IMR-90 (cell line): ENCODE measurements around the gene USP36. TPM values are rescaled to one million over a fixed set of nuclear protein-coding genes. Genes with fewer than 3 reads are reported as not detected.
"Not testable (repeated sequence)": the region's sequence is repeated elsewhere in the genome, so short reads cannot be mapped to it uniquely, and the experiment has no call there.

Experiments
- ATAC-seq: fragments of 200-7000 bp; cut with Tn5 transposase; 2 replicates; pipeline ENCODE4 v1.9.1; 2020; ENCODE audit warnings: low read depth, mild to moderate bottlenecking, moderate library complexity
- BruUV-seq: library from RNA; stranded (reverse); fragments of 400-500 nt; replicated peaks from 2 replicates; lab custom pipeline; 2021; lab: Mats Ljungman, UMichigan
- CTCF ChIA-PET: fragments of 300-600 bp; formaldehyde crosslinking; extraction: SDS; loops from one replicate; lab custom pipeline; 2021; ENCODE audit warnings: antibody characterized with exemption; lab: Yijun Ruan, JAX
- POLR2A ChIA-PET: fragments of 300-600 bp; sonication (Branson Sonifier 250); formaldehyde crosslinking; loops from one replicate; lab custom pipeline; 2022; ENCODE audit warnings: antibody characterized with exemption; ENCODE audit not compliant: unreplicated experiment; lab: Charles Lee
- DNase-seq: peaks from one replicate; pipeline ENCODE4 v3.0.0; 2013
- H2AFZ ChIP-seq: replicated peaks from 2 replicates; pipeline ENCODE3; 2013; ENCODE audit warnings: low read length, mild to moderate bottlenecking; ENCODE audit not compliant: poor library complexity
- H2AK5ac ChIP-seq: 2 replicates; pipeline ENCODE4 v1.6.1; 2013; ENCODE audit warnings: low read depth, low read length, inconsistent platforms
- H2AK9ac ChIP-seq: replicated peaks from 2 replicates; pipeline ENCODE3; 2013; ENCODE audit warnings: mild to moderate bottlenecking, low read depth, low read length, moderate library complexity; ENCODE audit not compliant: poor library complexity
- H2BK120ac ChIP-seq: 2 replicates; pipeline ENCODE4 v1.6.1; 2013; ENCODE audit warnings: low read depth, low read length, inconsistent platforms
- H2BK15ac ChIP-seq: 3 replicates; pipeline ENCODE4 v1.6.1; 2013; ENCODE audit warnings: low read depth, low read length, inconsistent platforms
- H2BK20ac ChIP-seq: 2 replicates; pipeline ENCODE4 v1.6.1; 2013; ENCODE audit warnings: low read depth, mild to moderate bottlenecking, inconsistent platforms, low read length, moderate library complexity
- H2BK5ac ChIP-seq: 2 replicates; pipeline ENCODE4 v1.6.1; 2013; ENCODE audit warnings: mild to moderate bottlenecking, low read depth, low read length, inconsistent platforms; ENCODE audit not compliant: poor library complexity, severe bottlenecking
- H3K14ac ChIP-seq: replicated peaks from 2 replicates; pipeline ENCODE4 v1.6.1; 2013; ENCODE audit warnings: low read depth, low read length, inconsistent platforms
- H3K18ac ChIP-seq: 2 replicates; pipeline ENCODE4 v1.6.1; 2013; ENCODE audit warnings: low read depth, low read length, control low read depth
- H3K23ac ChIP-seq: 2 replicates; pipeline ENCODE4 v1.6.1; 2013; ENCODE audit warnings: low read depth, low read length, inconsistent platforms
- H3K27ac ChIP-seq: 2 replicates; pipeline ENCODE4 v1.5.1; 2013; ENCODE audit warnings: mild to moderate bottlenecking, control low read depth, low read length; ENCODE audit not compliant: insufficient read depth
- H3K27me3 ChIP-seq: 2 replicates; pipeline ENCODE4 v1.6.1; 2013; ENCODE audit warnings: low read length; ENCODE audit not compliant: control insufficient read depth, insufficient read depth
- H3K36me3 ChIP-seq: 2 replicates; pipeline ENCODE4 v1.6.1; 2013; ENCODE audit warnings: low read length, mixed read lengths; ENCODE audit not compliant: control insufficient read depth, insufficient read depth
- H3K4ac ChIP-seq: 2 replicates; pipeline ENCODE4 v1.6.1; 2013; ENCODE audit warnings: low read depth, low read length, inconsistent platforms
- H3K4me1 ChIP-seq: 2 replicates; pipeline ENCODE4 v1.6.1; 2013; ENCODE audit warnings: low read length, mixed read lengths; ENCODE audit not compliant: control insufficient read depth, insufficient read depth
- H3K4me2 ChIP-seq: 2 replicates; pipeline ENCODE4 v1.6.1; 2013; ENCODE audit warnings: low read depth, mild to moderate bottlenecking, control low read depth, low read length, moderate library complexity
- H3K4me3 ChIP-seq: 2 replicates; pipeline ENCODE4 v1.5.1; 2013; ENCODE audit warnings: low read depth, mild to moderate bottlenecking, control low read depth, low read length, moderate library complexity; ENCODE audit not compliant: insufficient read depth
- H3K56ac ChIP-seq: 2 replicates; pipeline ENCODE4 v1.6.1; 2013; ENCODE audit warnings: low read length, inconsistent platforms; ENCODE audit not compliant: insufficient read depth; ENCODE audit errors: extremely low read depth
- H3K79me1 ChIP-seq, 2 experiments: 2 replicates each; pipeline ENCODE4 v1.6.1; 2013; ENCODE audit warnings: low read length in 2 of 2, inconsistent platforms in 1 of 2, low read depth in 1 of 2
- H3K9ac ChIP-seq: 2 replicates; pipeline ENCODE4 v1.6.1; 2013; ENCODE audit warnings: low read depth, low read length, control low read depth
- H3K9me1 ChIP-seq: 2 replicates; pipeline ENCODE4 v1.6.1; 2013; ENCODE audit warnings: low read length, inconsistent platforms; ENCODE audit not compliant: insufficient read depth
- H3K9me3 ChIP-seq: 2 replicates; pipeline ENCODE4 v1.6.1; 2013; ENCODE audit warnings: low read length; ENCODE audit not compliant: control insufficient read depth, insufficient read depth
- H4K20me1 ChIP-seq: 2 replicates; pipeline ENCODE4 v1.6.1; 2013; ENCODE audit warnings: low read length, inconsistent platforms; ENCODE audit not compliant: insufficient read depth
- H4K5ac ChIP-seq: 2 replicates; pipeline ENCODE4 v1.6.1; 2013; ENCODE audit warnings: mild to moderate bottlenecking, low read depth, low read length, control low read depth
- H4K8ac ChIP-seq, 2 experiments: 2 replicates each; pipeline ENCODE4 v1.6.1; 2013; ENCODE audit warnings: low read depth in 2 of 2, low read length in 2 of 2, control low read depth in 1 of 2, inconsistent platforms in 1 of 2
- H4K91ac ChIP-seq: 2 replicates; pipeline ENCODE4 v1.6.1; 2013; ENCODE audit warnings: low read depth, low read length, inconsistent platforms; ENCODE audit not compliant: insufficient read depth
- MAZ ChIP-seq: IDR thresholded peaks from 2 replicates; pipeline ENCODE4 v1.6.1; 2012; ENCODE audit warnings: low read depth, mild to moderate bottlenecking, low read length, improper control_type of control experiment, moderate library complexity, borderline replicate concordance
- WGBS, 2 experiments: methylation state at CpG; one replicate each; pipeline versions ENCODE4 v1.1.5 to v1.1.7; 2013; ENCODE audit warnings: missing lambda C conversion rate in 2 of 2; ENCODE audit not compliant: insufficient read length in 1 of 2; ENCODE audit errors: extremely low coverage in 2 of 2; 5-methylcytosine and 5-hydroxymethylcytosine counted together
- dilution Hi-C: fragments of 300-500 bp; cut with HindIII; formaldehyde crosslinking; loops from one replicate; pipeline ENCODE4 v1.14.3; 2018; ENCODE audit warnings: low sequenced_read_pairs; ENCODE audit not compliant: unreplicated experiment
- in situ Hi-C: fragments of 300-500 bp; cut with MboI; formaldehyde crosslinking; loops from 3 replicates; pipeline ENCODE4 v1.14.3; 2019; ENCODE audit warnings: low sequenced_read_pairs, inconsistent platforms, mixed read lengths
- intact Hi-C: fragments of 100-400 bp; cut with micrococcal nuclease; formaldehyde crosslinking; loops from 2 replicates; pipeline ENCODE4 v1.10.0; 2022
- polyA plus RNA-seq, 3 experiments: library from polyadenylated mRNA; depleted of rRNA; stranded (reverse); fragments of >200 nt; gene quantifications; 2 replicates each; pipeline ENCODE4 v1.2.3, GENCODE V29; 2012; ENCODE audit warnings: low replicate concordance in 1 of 3
- total RNA-seq: library from RNA; depleted of rRNA; stranded (reverse); fragments of >200 nt; gene quantifications from 2 replicates; pipeline ENCODE4 v1.2.3, GENCODE V29; 2012

The USP36 gene
- total and polyA plus RNA-seq, 2 of the 4 experiments (the other 2 are of a cell fraction), result 30.6 to 38.3 TPM

- TF ChIP-seq MAZ, result peak; percentile 93; the same call in 1 of the 2 replicates
Observed at GRCh38 chr17:78840780-78841611, at the start of gene USP36 (continued).

GRCh38 chr17:78890096-78890495, 49.5 kb upstream of the USP36 start:
- H4K91ac ChIP-seq, H2BK5ac ChIP-seq, H4K5ac ChIP-seq, H2BK15ac ChIP-seq, H3K23ac ChIP-seq, H2BK20ac ChIP-seq, dilution Hi-C loops, H4K8ac ChIP-seq, POLR2A ChIA-PET, ATAC-seq, H3K56ac ChIP-seq, H2BK120ac ChIP-seq, H2AFZ ChIP-seq, H3K18ac ChIP-seq, H2AK5ac ChIP-seq, H3K9me3 ChIP-seq, H3K27me3 ChIP-seq, intact Hi-C loops, CTCF ChIA-PET, BruUV-seq, DNase-seq, H3K9ac ChIP-seq, H2AK9ac ChIP-seq, H3K27ac ChIP-seq, H3K14ac ChIP-seq, H3K4me2 ChIP-seq, in situ Hi-C loops, H3K4me3 ChIP-seq, H3K4ac ChIP-seq: not testable (repeated sequence)
- Histone ChIP-seq H3K36me3 (peaks cover 20% of the 10 kb centered on the region; the same call in 1 of the 2 replicates), H3K9me1 (peaks cover 39% of the 10 kb centered on the region), H3K4me1 (peaks cover 21% of the 10 kb centered on the region), H3K79me1 (peaks cover 35 to 96% of the 10 kb centered on the region in 2 experiments), H4K20me1 (peaks cover 88% of the 10 kb centered on the region)
- 100% methylated on average over 2 of the region's 11 CpGs; no CpG with 5 or more reads in 1 of the 2 experiments for WGBS, 2 experiments
